ENCODE data around the gene ORC5. TPM values are rescaled to one million over a fixed set of nuclear protein-coding genes. Genes with fewer than 3 reads are reported as not detected.

ORC5 gene
- total RNA-seq, 1 donor from 2014 or later, result 26.4 TPM

GRCh38 chr7:104091242-104091641, 116.6 kb downstream of the ORC5 start:
- no peak overlapping the region for H3K4me3 Mint-ChIP-seq (ENCODE audit: low read depth)
- H3K27ac Mint-ChIP-seq, result no peak overlapping the region
- H3K9me3 Mint-ChIP-seq (ENCODE audit: low read depth), result no peaks in the 10 kb centered on the region
- H3K36me3 Mint-ChIP-seq (ENCODE audit: insufficient read depth), result no peaks in the 10 kb centered on the region
- H3K27me3 Mint-ChIP-seq, result peaks cover 7% of the 10 kb centered on the region
- peaks cover 8% of the 10 kb centered on the region for H3K4me1 Mint-ChIP-seq (ENCODE audit: low read depth)
- no peak for DNase-seq (ENCODE audit: low spot score, unreplicated experiment)
- TF ChIP-seq, protein P1, sequence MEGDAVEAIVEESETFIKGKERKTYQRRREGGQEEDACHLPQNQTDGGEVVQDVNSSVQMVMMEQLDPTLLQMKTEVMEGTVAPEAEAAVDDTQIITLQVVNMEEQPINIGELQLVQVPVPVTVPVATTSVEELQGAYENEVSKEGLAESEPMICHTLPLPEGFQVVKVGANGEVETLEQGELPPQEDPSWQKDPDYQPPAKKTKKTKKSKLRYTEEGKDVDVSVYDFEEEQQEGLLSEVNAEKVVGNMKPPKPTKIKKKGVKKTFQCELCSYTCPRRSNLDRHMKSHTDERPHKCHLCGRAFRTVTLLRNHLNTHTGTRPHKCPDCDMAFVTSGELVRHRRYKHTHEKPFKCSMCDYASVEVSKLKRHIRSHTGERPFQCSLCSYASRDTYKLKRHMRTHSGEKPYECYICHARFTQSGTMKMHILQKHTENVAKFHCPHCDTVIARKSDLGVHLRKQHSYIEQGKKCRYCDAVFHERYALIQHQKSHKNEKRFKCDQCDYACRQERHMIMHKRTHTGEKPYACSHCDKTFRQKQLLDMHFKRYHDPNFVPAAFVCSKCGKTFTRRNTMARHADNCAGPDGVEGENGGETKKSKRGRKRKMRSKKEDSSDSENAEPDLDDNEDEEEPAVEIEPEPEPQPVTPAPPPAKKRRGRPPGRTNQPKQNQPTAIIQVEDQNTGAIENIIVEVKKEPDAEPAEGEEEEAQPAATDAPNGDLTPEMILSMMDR (IDR thresholded peaks at IDR 0.05; ENCODE audit: unreplicated experiment), result no peak

DNA sequence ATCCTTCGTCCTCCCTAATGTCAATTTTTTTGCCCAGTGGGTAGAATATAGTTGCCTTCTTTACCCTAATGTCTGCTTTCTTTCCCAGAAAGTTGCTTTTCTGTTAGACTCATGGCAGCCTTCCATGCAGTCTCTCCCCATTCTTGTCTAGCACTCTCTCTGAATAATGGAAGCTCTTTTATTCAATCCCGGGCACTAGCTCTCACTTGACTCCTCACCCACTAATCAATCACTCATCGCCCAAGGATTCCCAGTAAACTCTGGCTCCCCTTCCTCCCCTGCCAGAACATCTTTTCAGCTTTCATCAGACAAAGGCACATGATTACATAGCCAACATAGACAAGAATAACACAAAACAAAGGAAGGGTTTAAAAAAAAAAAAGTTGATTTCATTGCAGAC, 118.2 kb downstream of the ORC5 start:
- Mint-ChIP-seq H3K9me3 (ENCODE audit: low read depth) (no peaks in the 10 kb centered on the region), H3K4me1 (ENCODE audit: low read depth) (peaks cover 8% of the 10 kb centered on the region), H3K4me3 (ENCODE audit: low read depth) (no peak overlapping the region), H3K36me3 (ENCODE audit: insufficient read depth) (no peaks in the 10 kb centered on the region), H3K27me3 (peaks cover 7% of the 10 kb centered on the region), H3K27ac (no peak overlapping the region)
- TF ChIP-seq, protein P1 (IDR thresholded peaks at IDR 0.05; ENCODE audit: unreplicated experiment), result no peak
- DNase-seq (ENCODE audit: low spot score, unreplicated experiment), result no peak

DNA sequence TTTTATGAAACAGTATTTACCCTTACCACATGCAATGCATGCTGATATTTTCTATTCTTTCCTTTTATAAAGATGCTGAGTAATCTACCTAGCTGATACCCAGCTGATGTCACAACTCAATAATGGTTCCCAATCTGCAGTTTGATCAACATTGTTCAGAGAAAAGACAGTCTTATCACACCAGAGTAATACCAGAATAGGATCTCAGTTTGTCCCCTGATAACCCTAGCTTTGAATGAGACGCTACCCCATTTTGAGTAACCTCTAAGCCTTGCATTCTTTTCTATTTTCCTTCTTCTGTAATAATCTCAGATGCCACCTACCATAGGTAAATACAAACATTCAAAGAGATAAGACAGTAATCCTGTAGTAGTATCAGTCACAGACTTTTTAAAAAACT, 118.8 kb downstream of the ORC5 start:
- no peaks in the 10 kb centered on the region for H3K36me3 Mint-ChIP-seq (ENCODE audit: insufficient read depth)
- H3K9me3 Mint-ChIP-seq (ENCODE audit: low read depth), result peaks cover 4% of the 10 kb centered on the region
- peaks cover 8% of the 10 kb centered on the region for H3K4me1 Mint-ChIP-seq (ENCODE audit: low read depth)
- H3K27me3 Mint-ChIP-seq, result peaks cover 7% of the 10 kb centered on the region
- no peak overlapping the region for H3K27ac Mint-ChIP-seq
- TF ChIP-seq, protein P1 (IDR thresholded peaks at IDR 0.05; ENCODE audit: unreplicated experiment), result no peak
- no peak overlapping the region for H3K4me3 Mint-ChIP-seq (ENCODE audit: low read depth)
- DNase-seq (ENCODE audit: low spot score, unreplicated experiment), result no peak

Other genes with a start within 250 kb of the ORC5 start
- 5.4 and 6.9 TPM in 2 replicates for gene RELN, start 218.4 kb downstream of the ORC5 start, total RNA-seq
- gene LHFPL3, start 120.6 kb upstream of the ORC5 start, total RNA-seq, result not detected in 2 replicates